NCI-H82 treated with DMSO at 0.1 percent for 48 hours (cell line): ENCODE measurements around the gene HBG1.
"Not testable (repeated sequence)": the region's sequence is repeated elsewhere in the genome, so short reads cannot be mapped to it uniquely, and the experiment has no call there.

Experiments used
- DNase-seq: peaks from one replicate; lab custom pipeline; 2025; ENCODE audit not compliant: unreplicated experiment; lab: John Stamatoyannopoulos, UW

Gene HBG1

GRCh38 chr11:5277807-5278382, 28.2 kb upstream of the HBG1 start:
- no peak for DNase-seq

GRCh38 chr11:5276697-5277096, 27.0 kb upstream of the HBG1 start:
- DNase-seq: no peak

- no peak for DNase-seq
Observed at GRCh38 chr11:5275369-5276110, 25.9 kb upstream of the HBG1 start.

- no peak for DNase-seq
Observed at GRCh38 chr11:5274395-5274794, 24.7 kb upstream of the HBG1 start.

- no peak for DNase-seq
Observed at GRCh38 chr11:5272395-5273017, 22.8 kb upstream of the HBG1 start.

GRCh38 chr11:5269715-5270147, 20.1 kb upstream of the HBG1 start, which contains the start of gene HBE1:
TSS of gene HBE1 (minus strand) at chr11:5269945. CDS start at chr11:5269890, 55 bp downstream.
- DNase-seq: no peak

- no peak for DNase-seq
Observed at GRCh38 chr11:5267033-5267563, 17.4 kb upstream of the HBG1 start.

GRCh38 chr11:5266609-5267008, 17.0 kb upstream of the HBG1 start:
- DNase-seq: no peak

- DNase-seq: no peak
Observed at GRCh38 chr11:5265832-5266231, 16.2 kb upstream of the HBG1 start.

GRCh38 chr11:5258543-5259262, 9.0 kb upstream of the HBG1 start:
- DNase-seq: no peak

GRCh38 chr11:5257296-5257695, 7.6 kb upstream of the HBG1 start:
- no peak for DNase-seq

GRCh38 chr11:5254646-5255413, 5.2 kb upstream of the HBG1 start, which contains the start of gene HBG2:
TSS of gene HBG2 (minus strand) at chr11:5254781. CDS start at chr11:5254728, 53 bp downstream.
- DNase-seq: not testable (repeated sequence)

GRCh38 chr11:5254023-5254422, 4.4 kb upstream of the HBG1 start:
- not testable (repeated sequence) for DNase-seq

- not testable (repeated sequence) for DNase-seq
Observed at GRCh38 chr11:5253440-5253839, 3.8 kb upstream of the HBG1 start.

- no peak for DNase-seq
Observed at GRCh38 chr11:5252919-5253265, 3.2 kb upstream of the HBG1 start.

GRCh38 chr11:5252192-5252918, 2.7 kb upstream of the HBG1 start:
- no peak for DNase-seq

- DNase-seq: no peak
Observed at GRCh38 chr11:5251746-5252145, 2.1 kb upstream of the HBG1 start.

GRCh38 chr11:5250543-5251204, 1.0 kb upstream of the HBG1 start:
- no peak for DNase-seq

- DNase-seq: not testable (repeated sequence)
Observed at GRCh38 chr11:5248498-5248897, 1.2 kb downstream of the HBG1 start.
